WTC11 (cell line): ENCODE measurements around the gene ANXA6. TPM values are rescaled to one million over a fixed set of nuclear protein-coding genes. Genes with fewer than 3 reads are reported as not detected.

Source experiments
- ATAC-seq: fragments of 200-7000 bp; cut with Tn5 transposase; 2 replicates; pipeline ENCODE4 v1.10.0; 2021; ENCODE audit warnings: mild to moderate bottlenecking, moderate library complexity
- CTCF ChIA-PET: fragments of 300-600 bp; sonication (Branson Sonifier 250); formaldehyde crosslinking; loops from one replicate; lab custom pipeline; 2021; ENCODE audit warnings: antibody characterized with exemption; lab: Charles Lee
- POLR2A ChIA-PET: fragments of 350-600 bp; sonication (Branson Sonifier 250); formaldehyde crosslinking; loops from one replicate; lab custom pipeline; 2021; ENCODE audit warnings: antibody characterized with exemption; lab: Charles Lee
- DNase-seq: peaks from one replicate; pipeline ENCODE4 v3.0.0; 2021; ENCODE audit warnings: low spot score
- H3K27ac Mint-ChIP-seq: 2 replicates; pipeline ENCODE4 v1.8.0; 2021; ENCODE audit warnings: mixed read lengths
- H3K27me3 Mint-ChIP-seq: 2 replicates; pipeline ENCODE4 v1.8.0; 2021; ENCODE audit warnings: low read depth, mild to moderate bottlenecking, moderate library complexity, mixed read lengths
- H3K36me3 Mint-ChIP-seq: 2 replicates; pipeline ENCODE4 v1.8.0; 2021; ENCODE audit warnings: mixed read lengths
- H3K4me1 Mint-ChIP-seq: 2 replicates; pipeline ENCODE4 v1.8.0; 2022; ENCODE audit warnings: mixed read lengths
- H3K4me3 Mint-ChIP-seq: 2 replicates; pipeline ENCODE4 v1.8.0; 2021; ENCODE audit warnings: mild to moderate bottlenecking, moderate library complexity, mixed read lengths
- H3K9me3 Mint-ChIP-seq: 2 replicates; pipeline ENCODE4 v1.8.0; 2021; ENCODE audit warnings: mixed read lengths
- FOXK1 ChIP-seq: sonication (generic); formaldehyde crosslinking; IDR thresholded peaks from 2 replicates; pipeline ENCODE4 v1.8.0; 2022; ENCODE audit warnings: mild to moderate bottlenecking, moderate library complexity, missing genetic modification reagents
- NFE2L1 ChIP-seq: sonication (generic); formaldehyde crosslinking; IDR thresholded peaks from 2 replicates; pipeline ENCODE4 v1.8.1; 2023; ENCODE audit warnings: missing genetic modification reagents
- RORB ChIP-seq: fragments of 250-450 bp; sonication (Bioruptor Pico); IDR thresholded peaks from 2 replicates; pipeline ENCODE4 v1.9.0; 2021; ENCODE audit warnings: mild to moderate bottlenecking
- ZNF138 ChIP-seq: sonication (generic); formaldehyde crosslinking; conservative IDR thresholded peaks from 2 replicates; pipeline ENCODE4 v1.8.1; 2022; ENCODE audit warnings: mild to moderate bottlenecking, moderate library complexity, missing genetic modification reagents
- total RNA-seq: library from RNA; stranded (reverse); gene quantifications from 3 replicates; pipeline ENCODE4 v1.2.3, GENCODE V29; 2021
- TF ChIP-seq, protein P1 (sequence below): sonication (generic); formaldehyde crosslinking; IDR thresholded peaks from 2 replicates; pipeline ENCODE4 v1.8.1; 2023; ENCODE audit warnings: mild to moderate bottlenecking, moderate library complexity, missing genetic modification reagents
- TF ChIP-seq, protein P2 (sequence below): sonication (generic); formaldehyde crosslinking; IDR thresholded peaks from 2 replicates; pipeline ENCODE4 v1.8.1; 2022; ENCODE audit warnings: low read depth, mild to moderate bottlenecking, moderate library complexity, missing genetic modification reagents, borderline replicate concordance
- TF ChIP-seq, protein P3 (sequence below): sonication (generic); formaldehyde crosslinking; IDR thresholded peaks from 2 replicates; pipeline ENCODE4 v1.8.0; 2023; ENCODE audit warnings: mild to moderate bottlenecking, missing genetic modification reagents
- TF ChIP-seq, protein P4 (sequence below): fragments of 250-450 bp; sonication (Bioruptor Pico); IDR thresholded peaks from 2 replicates; pipeline ENCODE4 v1.9.0; 2021; ENCODE audit warnings: moderate library complexity, mild to moderate bottlenecking, inconsistent platforms, borderline replicate concordance
- TF ChIP-seq, protein P5 (sequence below): sonication (generic); formaldehyde crosslinking; IDR thresholded peaks from 2 replicates; pipeline ENCODE4 v1.8.0; 2023; ENCODE audit warnings: missing genetic modification reagents
- TF ChIP-seq, protein P6 (sequence below): fragments of 250-450 bp; sonication (Bioruptor Pico); IDR thresholded peaks from 2 replicates; pipeline ENCODE4 v1.8.0; 2021; ENCODE audit warnings: mild to moderate bottlenecking
- TF ChIP-seq, protein P7 (sequence below): sonication (generic); formaldehyde crosslinking; IDR thresholded peaks from 2 replicates; pipeline ENCODE4 v1.8.1; 2022; ENCODE audit warnings: mild to moderate bottlenecking, missing genetic modification reagents, moderate library complexity, borderline replicate concordance

Gene ANXA6
- total RNA-seq, 1 experiment from 2014 or later: 92.8 TPM

DNA sequence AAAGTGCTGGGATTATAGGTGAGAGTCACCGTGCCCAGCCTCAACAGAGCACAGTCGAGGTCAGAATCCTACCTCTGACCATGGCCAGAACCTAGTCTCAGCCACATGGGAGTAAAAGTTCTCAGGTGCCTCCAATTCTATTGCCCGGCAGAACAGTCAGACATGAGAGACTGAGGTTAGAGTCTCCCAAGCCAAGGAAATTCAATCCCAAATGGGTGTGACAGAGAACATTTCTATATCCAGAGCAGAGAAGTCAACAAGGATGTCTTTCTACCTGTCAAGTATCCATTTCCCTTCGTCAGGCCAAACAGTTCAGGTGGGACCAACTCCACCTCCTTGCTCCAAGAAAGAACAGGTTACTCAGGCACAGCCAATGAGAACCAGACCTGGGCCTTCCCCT lies 10.5 kb downstream of the ANXA6 start (continued):
- TF ChIP-seq RORB (CRISPR knock-in tag): no peak

DNA sequence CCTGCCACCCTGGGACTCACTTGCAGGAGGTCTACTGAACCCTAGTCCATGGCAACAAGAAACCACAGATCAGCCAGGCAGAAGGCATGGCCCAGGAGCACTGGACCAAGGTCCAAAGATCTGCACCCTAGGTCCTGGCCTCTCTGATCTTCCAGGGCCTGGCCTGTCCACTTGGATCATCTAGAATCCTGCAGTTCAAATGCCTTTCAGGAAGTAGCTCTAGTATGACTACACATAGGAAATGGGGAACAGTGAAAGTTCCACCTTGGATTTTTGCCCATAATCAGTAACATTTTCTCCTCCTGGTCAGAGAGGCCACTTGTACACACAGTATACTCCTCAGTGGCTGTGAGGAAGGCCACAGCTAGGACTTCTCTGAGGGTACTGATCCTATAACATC lies 11.5 kb downstream of the ANXA6 start:
- POLR2A ChIA-PET: no interaction called here
- TF ChIP-seq, protein P1, sequence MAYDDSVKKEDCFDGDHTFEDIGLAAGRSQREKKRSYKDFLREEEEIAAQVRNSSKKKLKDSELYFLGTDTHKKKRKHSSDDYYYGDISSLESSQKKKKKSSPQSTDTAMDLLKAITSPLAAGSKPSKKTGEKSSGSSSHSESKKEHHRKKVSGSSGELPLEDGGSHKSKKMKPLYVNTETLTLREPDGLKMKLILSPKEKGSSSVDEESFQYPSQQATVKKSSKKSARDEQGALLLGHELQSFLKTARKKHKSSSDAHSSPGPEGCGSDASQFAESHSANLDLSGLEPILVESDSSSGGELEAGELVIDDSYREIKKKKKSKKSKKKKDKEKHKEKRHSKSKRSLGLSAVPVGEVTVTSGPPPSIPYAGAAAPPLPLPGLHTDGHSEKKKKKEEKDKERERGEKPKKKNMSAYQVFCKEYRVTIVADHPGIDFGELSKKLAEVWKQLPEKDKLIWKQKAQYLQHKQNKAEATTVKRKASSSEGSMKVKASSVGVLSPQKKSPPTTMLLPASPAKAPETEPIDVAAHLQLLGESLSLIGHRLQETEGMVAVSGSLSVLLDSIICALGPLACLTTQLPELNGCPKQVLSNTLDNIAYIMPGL (CRISPR knock-in tag): no peak
- TF ChIP-seq, protein P2, sequence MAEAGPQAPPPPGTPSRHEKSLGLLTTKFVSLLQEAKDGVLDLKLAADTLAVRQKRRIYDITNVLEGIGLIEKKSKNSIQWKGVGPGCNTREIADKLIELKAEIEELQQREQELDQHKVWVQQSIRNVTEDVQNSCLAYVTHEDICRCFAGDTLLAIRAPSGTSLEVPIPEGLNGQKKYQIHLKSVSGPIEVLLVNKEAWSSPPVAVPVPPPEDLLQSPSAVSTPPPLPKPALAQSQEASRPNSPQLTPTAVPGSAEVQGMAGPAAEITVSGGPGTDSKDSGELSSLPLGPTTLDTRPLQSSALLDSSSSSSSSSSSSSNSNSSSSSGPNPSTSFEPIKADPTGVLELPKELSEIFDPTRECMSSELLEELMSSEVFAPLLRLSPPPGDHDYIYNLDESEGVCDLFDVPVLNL (CRISPR knock-in tag): no peak
- TF ChIP-seq, protein P3, sequence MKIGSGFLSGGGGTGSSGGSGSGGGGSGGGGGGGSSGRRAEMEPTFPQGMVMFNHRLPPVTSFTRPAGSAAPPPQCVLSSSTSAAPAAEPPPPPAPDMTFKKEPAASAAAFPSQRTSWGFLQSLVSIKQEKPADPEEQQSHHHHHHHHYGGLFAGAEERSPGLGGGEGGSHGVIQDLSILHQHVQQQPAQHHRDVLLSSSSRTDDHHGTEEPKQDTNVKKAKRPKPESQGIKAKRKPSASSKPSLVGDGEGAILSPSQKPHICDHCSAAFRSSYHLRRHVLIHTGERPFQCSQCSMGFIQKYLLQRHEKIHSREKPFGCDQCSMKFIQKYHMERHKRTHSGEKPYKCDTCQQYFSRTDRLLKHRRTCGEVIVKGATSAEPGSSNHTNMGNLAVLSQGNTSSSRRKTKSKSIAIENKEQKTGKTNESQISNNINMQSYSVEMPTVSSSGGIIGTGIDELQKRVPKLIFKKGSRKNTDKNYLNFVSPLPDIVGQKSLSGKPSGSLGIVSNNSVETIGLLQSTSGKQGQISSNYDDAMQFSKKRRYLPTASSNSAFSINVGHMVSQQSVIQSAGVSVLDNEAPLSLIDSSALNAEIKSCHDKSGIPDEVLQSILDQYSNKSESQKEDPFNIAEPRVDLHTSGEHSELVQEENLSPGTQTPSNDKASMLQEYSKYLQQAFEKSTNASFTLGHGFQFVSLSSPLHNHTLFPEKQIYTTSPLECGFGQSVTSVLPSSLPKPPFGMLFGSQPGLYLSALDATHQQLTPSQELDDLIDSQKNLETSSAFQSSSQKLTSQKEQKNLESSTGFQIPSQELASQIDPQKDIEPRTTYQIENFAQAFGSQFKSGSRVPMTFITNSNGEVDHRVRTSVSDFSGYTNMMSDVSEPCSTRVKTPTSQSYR (CRISPR knock-in tag): no peak
- TF ChIP-seq FOXK1 (CRISPR knock-in tag) (no peak), ZNF138 (CRISPR knock-in tag) (no peak)
- TF ChIP-seq, protein P4, sequence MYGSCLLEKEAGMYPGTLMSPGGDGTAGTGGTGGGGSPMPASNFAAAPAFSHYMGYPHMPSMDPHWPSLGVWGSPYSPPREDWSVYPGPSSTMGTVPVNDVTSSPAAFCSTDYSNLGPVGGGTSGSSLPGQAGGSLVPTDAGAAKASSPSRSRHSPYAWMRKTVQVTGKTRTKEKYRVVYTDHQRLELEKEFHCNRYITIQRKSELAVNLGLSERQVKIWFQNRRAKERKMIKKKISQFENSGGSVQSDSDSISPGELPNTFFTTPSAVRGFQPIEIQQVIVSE (CRISPR knock-in tag): no peak
- CTCF ChIA-PET: no interaction called here
- Mint-ChIP-seq H3K36me3 (peaks cover 5% of the 10 kb centered on the region), H3K4me3 (no peak overlapping the region), H3K27ac (no peak overlapping the region), H3K4me1 (peaks cover 22% of the 10 kb centered on the region), H3K27me3 (no peaks in the 10 kb centered on the region), H3K9me3 (no peaks in the 10 kb centered on the region)
- DNase-seq (no peak), ATAC-seq (no peak)

DNA sequence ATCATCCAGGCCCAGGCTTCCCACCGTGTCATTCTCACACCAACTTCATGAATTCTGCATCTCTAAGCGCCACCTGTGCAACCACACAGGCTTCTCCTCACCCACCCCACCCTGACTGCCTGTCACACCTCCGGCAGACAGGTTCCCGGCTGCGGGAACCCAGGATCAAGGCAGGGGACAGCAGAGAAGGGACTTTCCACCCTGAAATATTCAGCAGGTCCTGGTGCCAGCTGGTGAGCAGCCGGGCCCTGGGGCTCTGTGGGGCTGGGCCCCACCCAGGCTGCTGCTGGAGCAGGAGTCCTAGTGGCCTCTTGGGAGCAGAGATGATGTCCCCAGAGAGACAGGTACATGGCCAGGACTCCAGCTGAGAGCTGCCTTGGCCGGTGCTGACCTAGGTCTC lies 12.7 kb downstream of the ANXA6 start:
- Mint-ChIP-seq H3K36me3 (peaks cover 5% of the 10 kb centered on the region), H3K27me3 (no peaks in the 10 kb centered on the region), H3K9me3 (no peaks in the 10 kb centered on the region), H3K27ac (no peak overlapping the region), H3K4me1 (peaks cover 18% of the 10 kb centered on the region), H3K4me3 (no peak overlapping the region)
- no peak for DNase-seq
- TF ChIP-seq, protein P5, sequence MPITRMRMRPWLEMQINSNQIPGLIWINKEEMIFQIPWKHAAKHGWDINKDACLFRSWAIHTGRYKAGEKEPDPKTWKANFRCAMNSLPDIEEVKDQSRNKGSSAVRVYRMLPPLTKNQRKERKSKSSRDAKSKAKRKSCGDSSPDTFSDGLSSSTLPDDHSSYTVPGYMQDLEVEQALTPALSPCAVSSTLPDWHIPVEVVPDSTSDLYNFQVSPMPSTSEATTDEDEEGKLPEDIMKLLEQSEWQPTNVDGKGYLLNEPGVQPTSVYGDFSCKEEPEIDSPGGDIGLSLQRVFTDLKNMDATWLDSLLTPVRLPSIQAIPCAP (CRISPR knock-in tag): no peak
- TF ChIP-seq, protein P6, sequence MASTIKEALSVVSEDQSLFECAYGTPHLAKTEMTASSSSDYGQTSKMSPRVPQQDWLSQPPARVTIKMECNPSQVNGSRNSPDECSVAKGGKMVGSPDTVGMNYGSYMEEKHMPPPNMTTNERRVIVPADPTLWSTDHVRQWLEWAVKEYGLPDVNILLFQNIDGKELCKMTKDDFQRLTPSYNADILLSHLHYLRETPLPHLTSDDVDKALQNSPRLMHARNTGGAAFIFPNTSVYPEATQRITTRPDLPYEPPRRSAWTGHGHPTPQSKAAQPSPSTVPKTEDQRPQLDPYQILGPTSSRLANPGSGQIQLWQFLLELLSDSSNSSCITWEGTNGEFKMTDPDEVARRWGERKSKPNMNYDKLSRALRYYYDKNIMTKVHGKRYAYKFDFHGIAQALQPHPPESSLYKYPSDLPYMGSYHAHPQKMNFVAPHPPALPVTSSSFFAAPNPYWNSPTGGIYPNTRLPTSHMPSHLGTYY: no peak
- TF ChIP-seq, protein P7, sequence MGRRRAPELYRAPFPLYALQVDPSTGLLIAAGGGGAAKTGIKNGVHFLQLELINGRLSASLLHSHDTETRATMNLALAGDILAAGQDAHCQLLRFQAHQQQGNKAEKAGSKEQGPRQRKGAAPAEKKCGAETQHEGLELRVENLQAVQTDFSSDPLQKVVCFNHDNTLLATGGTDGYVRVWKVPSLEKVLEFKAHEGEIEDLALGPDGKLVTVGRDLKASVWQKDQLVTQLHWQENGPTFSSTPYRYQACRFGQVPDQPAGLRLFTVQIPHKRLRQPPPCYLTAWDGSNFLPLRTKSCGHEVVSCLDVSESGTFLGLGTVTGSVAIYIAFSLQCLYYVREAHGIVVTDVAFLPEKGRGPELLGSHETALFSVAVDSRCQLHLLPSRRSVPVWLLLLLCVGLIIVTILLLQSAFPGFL (CRISPR knock-in tag): no peak
- TF ChIP-seq NFE2L1 (CRISPR knock-in tag): no peak
- ChIA-PET POLR2A (no interaction called here), CTCF (interaction anchor here (1.1 to 5.2 kb wide), 2 partner anchors 19 to 30 kb away, joined by 6 to 51 read pairs; no protein-coding TSS in a partner anchor)
- ATAC-seq: no peak
